ENCODE results near the gene CDCP1. TPM values are rescaled to one million over a fixed set of nuclear protein-coding genes. Genes with fewer than 3 reads are reported as not detected.

CDCP1 gene
- total RNA-seq, 1 experiment from 2014 or later, result 66.9 TPM

DNA sequence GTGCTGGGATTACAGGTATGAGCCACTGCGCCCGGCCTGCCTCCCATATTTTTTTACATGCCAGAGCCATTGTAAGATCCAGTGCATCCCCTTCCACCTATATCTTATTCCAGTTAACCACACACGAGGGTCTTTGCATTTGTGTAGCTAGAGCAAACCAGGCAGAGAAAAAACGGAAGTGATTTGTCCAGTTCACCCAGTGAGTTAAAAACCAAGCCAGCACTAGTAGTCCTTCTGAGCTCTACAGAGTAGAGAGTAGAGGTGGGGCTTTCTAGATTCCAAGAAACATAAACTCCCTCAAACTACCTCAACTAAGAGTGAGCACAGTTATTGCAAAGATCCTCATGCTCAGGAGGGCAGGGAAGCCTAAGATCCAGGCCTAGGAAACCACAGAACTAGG lies 45.2 kb upstream of the CDCP1 start:
- no TSS peak for BruUV-seq (replicated peaks)
- intact Hi-C loops (cut with micrococcal nuclease; ENCODE audit: unreplicated experiment), result no loop called here
- TF ChIP-seq, protein P1, sequence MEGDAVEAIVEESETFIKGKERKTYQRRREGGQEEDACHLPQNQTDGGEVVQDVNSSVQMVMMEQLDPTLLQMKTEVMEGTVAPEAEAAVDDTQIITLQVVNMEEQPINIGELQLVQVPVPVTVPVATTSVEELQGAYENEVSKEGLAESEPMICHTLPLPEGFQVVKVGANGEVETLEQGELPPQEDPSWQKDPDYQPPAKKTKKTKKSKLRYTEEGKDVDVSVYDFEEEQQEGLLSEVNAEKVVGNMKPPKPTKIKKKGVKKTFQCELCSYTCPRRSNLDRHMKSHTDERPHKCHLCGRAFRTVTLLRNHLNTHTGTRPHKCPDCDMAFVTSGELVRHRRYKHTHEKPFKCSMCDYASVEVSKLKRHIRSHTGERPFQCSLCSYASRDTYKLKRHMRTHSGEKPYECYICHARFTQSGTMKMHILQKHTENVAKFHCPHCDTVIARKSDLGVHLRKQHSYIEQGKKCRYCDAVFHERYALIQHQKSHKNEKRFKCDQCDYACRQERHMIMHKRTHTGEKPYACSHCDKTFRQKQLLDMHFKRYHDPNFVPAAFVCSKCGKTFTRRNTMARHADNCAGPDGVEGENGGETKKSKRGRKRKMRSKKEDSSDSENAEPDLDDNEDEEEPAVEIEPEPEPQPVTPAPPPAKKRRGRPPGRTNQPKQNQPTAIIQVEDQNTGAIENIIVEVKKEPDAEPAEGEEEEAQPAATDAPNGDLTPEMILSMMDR (IDR thresholded peaks at IDR 0.05; ENCODE audit: unreplicated experiment), result no peak
- Mint-ChIP-seq H3K9me3 (ENCODE audit: low read depth, unreplicated experiment) (no peaks in the 10 kb centered on the region), H3K4me3 (ENCODE audit: low read depth, unreplicated experiment) (no peak overlapping the region), H3K4me1 (ENCODE audit: low read depth, unreplicated experiment) (no peaks in the 10 kb centered on the region), H3K36me3 (ENCODE audit: insufficient read depth, unreplicated experiment) (no peaks in the 10 kb centered on the region), H3K27me3 (ENCODE audit: unreplicated experiment) (peaks cover 12% of the 10 kb centered on the region), H3K27ac (ENCODE audit: unreplicated experiment) (no peak overlapping the region)
- no peak for DNase-seq
- CTCF ChIA-PET, result interaction anchor here (0.7 kb wide), 1 partner anchor 19 kb away, joined by 8 read pairs; no protein-coding TSS in a partner anchor

DNA sequence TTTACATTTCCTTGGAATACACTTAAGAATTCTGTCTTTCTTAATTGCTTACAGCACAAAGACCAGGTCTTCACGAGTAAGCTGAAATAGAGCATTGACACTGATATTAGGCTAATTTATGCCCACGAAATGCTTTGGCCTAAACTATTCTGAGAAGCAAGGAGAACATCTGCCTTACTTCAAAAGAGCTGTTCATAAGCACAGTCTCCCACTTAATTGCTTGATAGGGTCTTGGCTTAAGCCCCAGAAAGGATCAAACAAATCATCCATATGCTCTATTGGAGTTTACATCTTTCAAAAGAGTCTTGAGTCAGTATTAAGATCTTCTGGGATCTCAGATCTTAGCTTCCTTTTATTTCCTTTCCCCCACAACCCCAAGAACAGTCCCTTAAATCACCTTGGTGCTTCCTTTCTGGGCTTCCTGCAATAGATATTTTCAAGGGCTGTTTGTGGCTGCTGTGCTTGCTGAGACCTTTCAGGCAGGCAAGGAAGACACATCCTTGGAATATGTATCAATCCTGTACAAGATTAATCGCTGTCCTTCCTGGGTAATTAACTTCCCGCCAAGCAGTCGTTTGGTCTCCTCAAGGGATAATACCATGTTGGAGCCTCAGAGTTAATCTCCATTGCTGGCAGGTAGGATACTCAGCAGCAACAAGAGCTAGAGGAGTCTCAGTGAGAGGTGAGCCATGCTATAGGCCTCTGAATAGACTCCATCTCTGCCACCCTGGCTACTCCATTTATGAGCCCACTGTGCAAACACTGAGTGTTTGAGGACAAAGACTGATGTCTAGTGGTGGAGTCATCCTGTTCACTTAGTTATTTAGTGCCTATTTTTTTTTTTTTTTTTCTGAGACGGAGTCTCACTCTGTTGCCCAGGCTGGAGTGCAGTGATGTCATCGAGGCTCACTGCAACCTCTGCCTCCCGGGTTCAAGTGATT lies 42.8 kb upstream of the CDCP1 start:
- Mint-ChIP-seq H3K4me3 (ENCODE audit: low read depth, unreplicated experiment) (no peak overlapping the region), H3K9me3 (ENCODE audit: low read depth, unreplicated experiment) (no peaks in the 10 kb centered on the region), H3K27ac (ENCODE audit: unreplicated experiment) (no peak overlapping the region), H3K36me3 (ENCODE audit: insufficient read depth, unreplicated experiment) (no peaks in the 10 kb centered on the region), H3K27me3 (ENCODE audit: unreplicated experiment) (no peaks in the 10 kb centered on the region), H3K4me1 (ENCODE audit: low read depth, unreplicated experiment) (no peaks in the 10 kb centered on the region)
- BruUV-seq (replicated peaks), result no TSS peak
- intact Hi-C loops (cut with micrococcal nuclease; ENCODE audit: unreplicated experiment), result no loop called here
- no peak for DNase-seq
- TF ChIP-seq, protein P1 (IDR thresholded peaks at IDR 0.05; ENCODE audit: unreplicated experiment), result no peak
- CTCF ChIA-PET, result no interaction called here

DNA sequence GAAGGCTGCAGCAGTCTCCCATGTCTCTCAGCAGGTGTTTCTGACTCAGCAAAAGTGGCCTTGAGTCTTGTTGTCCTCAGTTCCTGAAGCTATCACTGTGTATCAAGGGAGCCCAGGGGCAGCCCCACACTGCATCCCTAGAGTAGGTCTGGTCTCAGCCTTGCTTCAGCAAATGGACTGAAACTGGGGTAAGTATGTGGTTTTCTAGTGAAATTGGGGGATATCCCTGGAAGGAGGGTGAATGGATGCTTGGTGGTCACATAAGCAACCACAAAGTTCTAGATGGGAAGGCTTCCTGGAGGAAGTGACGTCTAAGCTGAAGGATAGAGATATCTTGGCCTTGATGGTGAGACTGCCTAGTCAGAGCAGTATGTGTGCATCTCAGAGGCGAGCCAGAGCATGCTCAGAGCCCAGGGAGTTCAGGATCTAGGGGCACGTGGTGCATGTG lies 41.5 kb upstream of the CDCP1 start:
- no peaks in the 10 kb centered on the region for H3K9me3 Mint-ChIP-seq (ENCODE audit: low read depth, unreplicated experiment)
- DNase-seq, result no peak
- no peaks in the 10 kb centered on the region for H3K36me3 Mint-ChIP-seq (ENCODE audit: insufficient read depth, unreplicated experiment)
- intact Hi-C loops (cut with micrococcal nuclease; ENCODE audit: unreplicated experiment), result no loop called here
- no peak overlapping the region for H3K4me3 Mint-ChIP-seq (ENCODE audit: low read depth, unreplicated experiment)
- peaks cover 11% of the 10 kb centered on the region for H3K4me1 Mint-ChIP-seq (ENCODE audit: low read depth, unreplicated experiment)
- no peak overlapping the region for H3K27ac Mint-ChIP-seq (ENCODE audit: unreplicated experiment)
- TF ChIP-seq, protein P1 (IDR thresholded peaks at IDR 0.05; ENCODE audit: unreplicated experiment), result no peak
- CTCF ChIA-PET, result no interaction called here
- no TSS peak for BruUV-seq (replicated peaks)
- H3K27me3 Mint-ChIP-seq (ENCODE audit: unreplicated experiment), result no peaks in the 10 kb centered on the region

DNA sequence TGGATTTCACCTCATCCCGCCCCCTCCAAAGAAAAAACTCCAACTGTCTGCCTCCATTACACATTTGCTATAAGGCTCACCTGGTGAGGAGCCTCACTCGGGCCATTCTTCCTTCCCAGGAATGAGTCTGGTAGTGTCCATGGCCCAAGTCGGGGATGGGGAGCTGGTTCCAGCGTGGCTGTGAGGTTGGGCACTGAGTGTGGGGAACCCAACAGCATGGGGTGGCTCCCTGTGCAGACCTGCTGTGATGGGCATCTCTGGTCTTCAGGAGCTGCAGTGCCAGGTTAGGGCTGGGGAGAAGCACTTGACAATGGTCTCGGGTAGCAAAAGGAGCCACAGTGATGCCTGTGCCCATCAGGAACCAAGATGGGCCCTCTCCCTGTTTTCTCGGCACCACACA lies 40.7 kb upstream of the CDCP1 start:
- no TSS peak for BruUV-seq (replicated peaks)
- no peak for DNase-seq
- intact Hi-C loops (cut with micrococcal nuclease; ENCODE audit: unreplicated experiment), result no loop called here
- H3K27me3 Mint-ChIP-seq (ENCODE audit: unreplicated experiment), result no peaks in the 10 kb centered on the region
- TF ChIP-seq, protein P1 (IDR thresholded peaks at IDR 0.05; ENCODE audit: unreplicated experiment), result no peak
- no peak overlapping the region for H3K27ac Mint-ChIP-seq (ENCODE audit: unreplicated experiment)
- peaks cover 16% of the 10 kb centered on the region for H3K4me1 Mint-ChIP-seq (ENCODE audit: low read depth, unreplicated experiment)
- no peaks in the 10 kb centered on the region for H3K9me3 Mint-ChIP-seq (ENCODE audit: low read depth, unreplicated experiment)
- no peaks in the 10 kb centered on the region for H3K36me3 Mint-ChIP-seq (ENCODE audit: insufficient read depth, unreplicated experiment)
- H3K4me3 Mint-ChIP-seq (ENCODE audit: low read depth, unreplicated experiment), result no peak overlapping the region
- CTCF ChIA-PET, result no interaction called here

All from Calu3 (cell line).